T-cell (primary cell): Measurements from ENCODE around the gene SCFD2. TPM values are rescaled to one million over a fixed set of nuclear protein-coding genes. Genes with fewer than 3 reads are reported as not detected.
"Not testable (repeated sequence)": the region's sequence is repeated elsewhere in the genome, so short reads cannot be mapped to it uniquely, and the experiment has no call there.

Experiments used
- ATAC-seq, 4 experiments: fragments of 200-7000 bp in 3 of 4; fragments of 150-1000 bp in 1 of 4; cut with Tn5 transposase; replicated peaks in 1 of 4; 1 replicate in 3 of 4; 2 replicates in 1 of 4; pipeline ENCODE4 v1.10.0; 2021; ENCODE audit warnings: moderate library complexity in 3 of 4, mild to moderate bottlenecking in 2 of 4, moderate number of reproducible peaks in 1 of 4
- CTCF ChIA-PET, 2 donors: fragments of 300-600 bp; sonication (Branson Sonifier 250); formaldehyde crosslinking; loops; one replicate each; lab custom pipeline; 2022; ENCODE audit warnings: antibody characterized with exemption in 2 of 2; lab: Charles Lee
- POLR2A ChIA-PET, 2 donors: fragments of 300-600 bp; sonication (Branson Sonifier 250); formaldehyde crosslinking; loops; one replicate each; lab custom pipeline; 2022; ENCODE audit warnings: antibody characterized with exemption in 2 of 2; lab: Charles Lee
- DNase-seq, 35 experiments: peaks; one replicate each; pipeline versions ENCODE4 v3.0.0 to v3.0.0-alpha.2; 2013 to 2023
- H3K27ac ChIP-seq: one replicate; pipeline ENCODE4 v1.5.1; 2013; ENCODE audit warnings: low read length
- H3K27me3 ChIP-seq, 2 experiments: replicated peaks in 1 of 2; 1 replicate in 1 of 2; 2 replicates in 1 of 2; pipeline versions ENCODE4 v1.6.1 to v1.7.0; 2013; ENCODE audit warnings: low read length in 1 of 2, mixed read lengths in 1 of 2; ENCODE audit not compliant: control insufficient read depth in 2 of 2, insufficient read depth in 2 of 2; ENCODE audit errors: extremely low read depth in 1 of 2
- H3K36me3 ChIP-seq, 2 donors: 1 replicate in 1 of 2; 2 replicates in 1 of 2; pipeline versions ENCODE4 v1.6.1 to v1.7.0; 2013; ENCODE audit warnings: low read length in 1 of 2; ENCODE audit not compliant: control insufficient read depth in 2 of 2, insufficient read depth in 1 of 2; ENCODE audit errors: extremely low read depth in 1 of 2
- H3K4me1 ChIP-seq, 2 experiments: 1 replicate in 1 of 2; 2 replicates in 1 of 2; pipeline versions ENCODE4 v1.6.1 to v1.7.0; 2013; ENCODE audit warnings: low read length in 2 of 2, mixed read lengths in 1 of 2; ENCODE audit not compliant: insufficient read depth in 2 of 2, control insufficient read depth in 1 of 2; ENCODE audit errors: extremely low read depth in 1 of 2
- H3K4me3 ChIP-seq, 2 donors: 1 replicate in 1 of 2; 2 replicates in 1 of 2; pipeline versions ENCODE4 v1.5.1 to v1.7.0; 2013; ENCODE audit warnings: mild to moderate bottlenecking in 2 of 2, low read length in 1 of 2, moderate library complexity in 1 of 2; ENCODE audit not compliant: control insufficient read depth in 1 of 2; ENCODE audit errors: extremely low read depth in 1 of 2
- H3K9me3 ChIP-seq: 2 replicates; pipeline ENCODE4 v1.7.0; 2013
- H3K27ac Mint-ChIP-seq, 2 donors: one replicate each; pipeline ENCODE4 v1.8.0; 2020 to 2021; ENCODE audit warnings: mild to moderate bottlenecking in 2 of 2, mixed read lengths in 2 of 2
- H3K27me3 Mint-ChIP-seq, 2 donors: one replicate each; pipeline ENCODE4 v1.8.0; 2021 to 2022; ENCODE audit warnings: mixed read lengths in 2 of 2
- H3K36me3 Mint-ChIP-seq: one replicate; pipeline ENCODE4 v1.8.0; 2021; ENCODE audit warnings: mixed read lengths
- H3K4me1 Mint-ChIP-seq, 3 donors: one replicate each; pipeline ENCODE4 v1.8.0; 2020 to 2022; ENCODE audit warnings: mixed read lengths in 3 of 3, mild to moderate bottlenecking in 1 of 3
- H3K4me3 Mint-ChIP-seq, 3 donors: one replicate each; pipeline ENCODE4 v1.8.0; 2020 to 2022; ENCODE audit warnings: mild to moderate bottlenecking in 3 of 3, mixed read lengths in 3 of 3, moderate library complexity in 3 of 3
- H3K9me3 Mint-ChIP-seq, 3 donors: one replicate each; pipeline ENCODE4 v1.8.0; 2020 to 2022; ENCODE audit warnings: mixed read lengths in 3 of 3
- WGBS: methylation state at CpG from one replicate; pipeline ENCODE4 v1.1.5; 2013; ENCODE audit warnings: missing lambda C conversion rate; ENCODE audit not compliant: insufficient coverage; 5-methylcytosine and 5-hydroxymethylcytosine counted together
- total RNA-seq, 35 experiments: library from RNA in 6 of 35; stranded (reverse) in 6 of 35; fragments of 120-200 nt in 1 of 35; gene quantifications; one replicate each; pipeline versions ENCODE4 v1.2.1 to v1.2.4 and lab custom pipeline; 2013 to 2026

SCFD2 gene
- total RNA-seq, 5 donors from 2014 or later (not counting 1 experiment from before 2014, with no cell fraction given): 19.0 to 28.9 (median 21.8) TPM

GRCh38 chr4:52994567-52994966 is 371.3 kb downstream of the SCFD2 start:
- WGBS: 94% methylated on average over 3 of the region's 4 CpGs
- peaks cover 16% of the 10 kb centered on the region for H3K36me3 Mint-ChIP-seq
- ATAC-seq: no peak

GRCh38 chr4:52993771-52994170 is 372.1 kb downstream of the SCFD2 start:
- WGBS: 90% methylated on average over 6 of the region's 6 CpGs
- H3K27me3 ChIP-seq: no peaks in the 10 kb centered on the region
- peaks cover 0 to 2% (median 0%) of the 10 kb centered on the region in 3 donors for H3K4me1 Mint-ChIP-seq
- H3K4me3 Mint-ChIP-seq: no peak overlapping the region
- no peaks in the 10 kb centered on the region for H3K27me3 Mint-ChIP-seq
- no peak overlapping the region for H3K27ac Mint-ChIP-seq
- DNase-seq: no peak
- H3K4me1 ChIP-seq: no peaks in the 10 kb centered on the region
- ChIA-PET CTCF (no interaction called here), POLR2A (no interaction called here)
- H3K36me3 Mint-ChIP-seq: peaks cover 10% of the 10 kb centered on the region
- H3K36me3 ChIP-seq: peaks cover 0 to 3% of the 10 kb centered on the region in 2 donors
- H3K4me3 ChIP-seq: no peak overlapping the region
- no peak overlapping the region for H3K27ac ChIP-seq
- no peaks in the 10 kb centered on the region for H3K9me3 Mint-ChIP-seq
- no peaks in the 10 kb centered on the region for H3K9me3 ChIP-seq
- no peak for ATAC-seq

More at GRCh38 chr4:52994567-52994966, 371.3 kb downstream of the SCFD2 start:
- ChIA-PET POLR2A (no interaction called here), CTCF (interaction anchor here in 1 of 2 donors (0.6 kb wide), 1 partner anchor 1099 kb away, joined by 5 read pairs; no protein-coding TSS in a partner anchor)
- Mint-ChIP-seq H3K27ac (no peak overlapping the region), H3K4me1 (peaks cover 0 to 6% (median 2%) of the 10 kb centered on the region in 3 donors), H3K4me3 (no peak overlapping the region), H3K9me3 (no peaks in the 10 kb centered on the region), H3K27me3 (no peaks in the 10 kb centered on the region)
- DNase-seq: no peak
- no peaks in the 10 kb centered on the region for H3K27me3 ChIP-seq
- no peaks in the 10 kb centered on the region for H3K4me1 ChIP-seq
- no peak overlapping the region for H3K4me3 ChIP-seq
- H3K27ac ChIP-seq: no peak overlapping the region
- H3K9me3 ChIP-seq: no peaks in the 10 kb centered on the region
- peaks cover 0 to 3% of the 10 kb centered on the region in 2 donors for H3K36me3 ChIP-seq

GRCh38 chr4:52992551-52992950 is 373.3 kb downstream of the SCFD2 start:
- H3K27ac ChIP-seq, H3K27me3 ChIP-seq, CTCF ChIA-PET, H3K4me1 Mint-ChIP-seq, H3K4me1 ChIP-seq, H3K27ac Mint-ChIP-seq, DNase-seq, H3K27me3 Mint-ChIP-seq, H3K9me3 ChIP-seq, H3K4me3 Mint-ChIP-seq, H3K36me3 ChIP-seq, H3K9me3 Mint-ChIP-seq, ATAC-seq, POLR2A ChIA-PET, H3K4me3 ChIP-seq: not testable (repeated sequence)
- H3K36me3 Mint-ChIP-seq: peaks cover 10% of the 10 kb centered on the region
- 100% methylated on average over 2 of the region's 27 CpGs for WGBS

GRCh38 chr4:52991472-52991871 is 374.4 kb downstream of the SCFD2 start:
- no peaks in the 10 kb centered on the region for H3K27me3 ChIP-seq
- H3K27ac ChIP-seq: no peak overlapping the region
- Mint-ChIP-seq H3K27me3 (no peaks in the 10 kb centered on the region), H3K4me3 (no peak overlapping the region), H3K9me3 (no peaks in the 10 kb centered on the region), H3K36me3 (peaks cover 10% of the 10 kb centered on the region), H3K4me1 (no peaks in the 10 kb centered on the region), H3K27ac (no peak overlapping the region)
- H3K4me1 ChIP-seq: no peaks in the 10 kb centered on the region
- no peak for ATAC-seq
- no peaks in the 10 kb centered on the region for H3K9me3 ChIP-seq
- ChIA-PET CTCF (no interaction called here), POLR2A (no interaction called here)
- H3K36me3 ChIP-seq: peaks cover 0 to 3% of the 10 kb centered on the region in 2 donors
- DNase-seq: no peak
- H3K4me3 ChIP-seq: no peak overlapping the region

- ATAC-seq (no peak), DNase-seq (no peak)
- no peak overlapping the region for H3K4me3 ChIP-seq
- Mint-ChIP-seq H3K27me3 (no peaks in the 10 kb centered on the region), H3K4me3 (no peak overlapping the region), H3K4me1 (no peaks in the 10 kb centered on the region), H3K27ac (no peak overlapping the region), H3K36me3 (peaks cover 7% of the 10 kb centered on the region), H3K9me3 (no peaks in the 10 kb centered on the region)
- H3K27ac ChIP-seq: no peak overlapping the region
- WGBS: no CpG with 5 or more reads among the region's 1 CpG
- H3K4me1 ChIP-seq: no peaks in the 10 kb centered on the region
- H3K9me3 ChIP-seq: no peaks in the 10 kb centered on the region
- no peaks in the 10 kb centered on the region for H3K27me3 ChIP-seq
- ChIA-PET POLR2A (no interaction called here), CTCF (no interaction called here)
- H3K36me3 ChIP-seq: peaks cover 0 to 3% of the 10 kb centered on the region in 2 donors
Measured at GRCh38 chr4:52990706-52991105, 375.2 kb downstream of the SCFD2 start.

GRCh38 chr4:52989865-52990264 is 376.0 kb downstream of the SCFD2 start:
- ATAC-seq (no peak), DNase-seq (no peak)
- Histone ChIP-seq H3K36me3 (peaks cover 0 to 3% of the 10 kb centered on the region in 2 donors), H3K27ac (no peak overlapping the region), H3K9me3 (no peaks in the 10 kb centered on the region), H3K27me3 (no peaks in the 10 kb centered on the region), H3K4me1 (no peaks in the 10 kb centered on the region), H3K4me3 (no peak overlapping the region)
- no peaks in the 10 kb centered on the region for H3K9me3 Mint-ChIP-seq
- H3K4me1 Mint-ChIP-seq: no peaks in the 10 kb centered on the region
- no peak overlapping the region for H3K27ac Mint-ChIP-seq
- POLR2A ChIA-PET: no interaction called here
- peaks cover 7% of the 10 kb centered on the region for H3K36me3 Mint-ChIP-seq
- no peaks in the 10 kb centered on the region for H3K27me3 Mint-ChIP-seq
- CTCF ChIA-PET: no interaction called here
- no CpG with 5 or more reads among the region's 3 CpGs for WGBS
- no peak overlapping the region for H3K4me3 Mint-ChIP-seq
